Fibroblast of lung (primary cell): ENCODE data around the gene LRP8.

Source experiments
- EZH2 ChIP-seq: IDR thresholded peaks from 2 replicates; pipeline ENCODE4 v1.5.1; 2012; ENCODE audit warnings: low read length, control low read depth, mild to moderate bottlenecking; ENCODE audit errors: missing control alignments
- TF ChIP-seq, protein P1 (sequence below), 2 donors: IDR thresholded peaks in 1 of 2; conservative IDR thresholded peaks in 1 of 2; 1 replicate in 1 of 2; 2 replicates in 1 of 2; pipeline ENCODE4 v1.5.1; 2011 to 2012; ENCODE audit warnings: low read length in 2 of 2, control low read depth in 1 of 2, inconsistent platforms in 1 of 2, low read depth in 1 of 2, mild to moderate bottlenecking in 1 of 2

- TF ChIP-seq EZH2 = no peak
- TF ChIP-seq, protein P1, sequence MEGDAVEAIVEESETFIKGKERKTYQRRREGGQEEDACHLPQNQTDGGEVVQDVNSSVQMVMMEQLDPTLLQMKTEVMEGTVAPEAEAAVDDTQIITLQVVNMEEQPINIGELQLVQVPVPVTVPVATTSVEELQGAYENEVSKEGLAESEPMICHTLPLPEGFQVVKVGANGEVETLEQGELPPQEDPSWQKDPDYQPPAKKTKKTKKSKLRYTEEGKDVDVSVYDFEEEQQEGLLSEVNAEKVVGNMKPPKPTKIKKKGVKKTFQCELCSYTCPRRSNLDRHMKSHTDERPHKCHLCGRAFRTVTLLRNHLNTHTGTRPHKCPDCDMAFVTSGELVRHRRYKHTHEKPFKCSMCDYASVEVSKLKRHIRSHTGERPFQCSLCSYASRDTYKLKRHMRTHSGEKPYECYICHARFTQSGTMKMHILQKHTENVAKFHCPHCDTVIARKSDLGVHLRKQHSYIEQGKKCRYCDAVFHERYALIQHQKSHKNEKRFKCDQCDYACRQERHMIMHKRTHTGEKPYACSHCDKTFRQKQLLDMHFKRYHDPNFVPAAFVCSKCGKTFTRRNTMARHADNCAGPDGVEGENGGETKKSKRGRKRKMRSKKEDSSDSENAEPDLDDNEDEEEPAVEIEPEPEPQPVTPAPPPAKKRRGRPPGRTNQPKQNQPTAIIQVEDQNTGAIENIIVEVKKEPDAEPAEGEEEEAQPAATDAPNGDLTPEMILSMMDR (conservative IDR thresholded peaks at IDR 0.05 in 1 of 2, IDR thresholded peaks at IDR 0.05 in 1 of 2; ENCODE audit: low read depth in 1 of 2, low read length in 2 of 2) = no peak
Measured at GRCh38 chr1:53332186-53332564, 4.3 kb upstream of the LRP8 start.
